ENCODE data around the gene TRIM33. TPM values are rescaled to one million over a fixed set of nuclear protein-coding genes. Genes with fewer than 3 reads are reported as not detected.
"Not testable (repeated sequence)": the region's sequence is repeated elsewhere in the genome, so short reads cannot be mapped to it uniquely, and the experiment has no call there.

The TRIM33 gene
- total RNA-seq, 2 donors from 2014 or later, result 27.5 to 32.3 TPM

GRCh38 chr1:114490274-114490693 lies 20.7 kb downstream of the TRIM33 start:
- Histone ChIP-seq H3K36me3 (replicated peaks in 1 of 2; ENCODE audit: insufficient read depth in 1 of 2, low read depth in 2 of 2) (no peaks in the 10 kb centered on the region), H3K27me3 (no peaks in the 10 kb centered on the region), H3K4me1 (no peaks in the 10 kb centered on the region), H3K9me3 (no peaks in the 10 kb centered on the region), H3K27ac (no peak overlapping the region), H3K4me3 (no peak overlapping the region)
- ATAC-seq (no peak), DNase-seq (no peak)
- WGBS, 2 donors, result 53 to 70% methylated on average over 1 of the region's 1 CpG
- intact Hi-C loops (cut with DNase I), result no loop called here
- TF ChIP-seq CTCF (IDR thresholded peaks at IDR 0.05) (no peak), POLR2A (IDR thresholded peaks at IDR 0.05) (no peak)

- Histone ChIP-seq H3K9me3 (no peaks in the 10 kb centered on the region), H3K36me3 (replicated peaks in 1 of 2; ENCODE audit: insufficient read depth in 1 of 2, low read depth in 2 of 2) (no peaks in the 10 kb centered on the region), H3K27me3 (no peaks in the 10 kb centered on the region), H3K4me1 (no peaks in the 10 kb centered on the region), H3K27ac (no peak overlapping the region), H3K4me3 (no peak overlapping the region)
- intact Hi-C loops (cut with DNase I), result no loop called here
- TF ChIP-seq POLR2A (IDR thresholded peaks at IDR 0.05) (no peak), CTCF (IDR thresholded peaks at IDR 0.05) (no peak)
- no peak for ATAC-seq
- no peak for DNase-seq
- WGBS, 2 donors, result 79 to 83% methylated on average over 2 of the region's 2 CpGs
These were observed 22.3 kb downstream of the TRIM33 start for GRCh38 chr1:114488739-114489138.

GRCh38 chr1:114485286-114485685 lies 25.7 kb downstream of the TRIM33 start:
- TF ChIP-seq CTCF (IDR thresholded peaks at IDR 0.05), result no peak
- TF ChIP-seq POLR2A (IDR thresholded peaks at IDR 0.05), result no peak
- Histone ChIP-seq H3K9me3 (no peaks in the 10 kb centered on the region), H3K4me1 (no peaks in the 10 kb centered on the region), H3K27ac (no peak overlapping the region), H3K4me3 (no peak overlapping the region), H3K36me3 (replicated peaks in 1 of 2; ENCODE audit: insufficient read depth in 1 of 2, low read depth in 2 of 2) (no peaks in the 10 kb centered on the region), H3K27me3 (no peaks in the 10 kb centered on the region)
- DNase-seq (no peak), ATAC-seq (no peak)
- intact Hi-C loops (cut with DNase I), result no loop called here

GRCh38 chr1:114482585-114482984 lies 28.4 kb downstream of the TRIM33 start:
- TF ChIP-seq POLR2A (IDR thresholded peaks at IDR 0.05) (no peak), CTCF (IDR thresholded peaks at IDR 0.05) (no peak)
- H3K9me3 ChIP-seq, result no peaks in the 10 kb centered on the region
- H3K27ac ChIP-seq, result no peak overlapping the region
- intact Hi-C loops (cut with DNase I), result no loop called here
- DNase-seq (peak in 1 of 4 donors; percentile 11), ATAC-seq (no peak)
- WGBS, 2 donors, result 65 to 92% methylated on average over 3 of the region's 3 CpGs
- H3K36me3 ChIP-seq (replicated peaks in 1 of 2; ENCODE audit: insufficient read depth in 1 of 2, low read depth in 2 of 2), result no peaks in the 10 kb centered on the region
- no peaks in the 10 kb centered on the region for H3K4me1 ChIP-seq
- H3K27me3 ChIP-seq, result no peaks in the 10 kb centered on the region
- H3K4me3 ChIP-seq, result no peak overlapping the region

GRCh38 chr1:114479636-114480035 lies 31.4 kb downstream of the TRIM33 start:
- ATAC-seq; H3K9me3 ChIP-seq; H3K27me3 ChIP-seq; intact Hi-C loops (cut with DNase I); H3K4me3 ChIP-seq; H3K36me3 ChIP-seq (replicated peaks in 1 of 2; ENCODE audit: insufficient read depth in 1 of 2, low read depth in 2 of 2); H3K4me1 ChIP-seq; DNase-seq; H3K27ac ChIP-seq: not testable (repeated sequence)
- WGBS, 2 donors, result 94% methylated on average over 12 to 15 of the region's 17 CpGs

Data from body of pancreas (tissue), 4 donors.